Measurements from ENCODE around the gene GULP1.
"Not testable (repeated sequence)": the region's sequence is repeated elsewhere in the genome, so short reads cannot be mapped to it uniquely, and the experiment has no call there.

Gene GULP1

DNA sequence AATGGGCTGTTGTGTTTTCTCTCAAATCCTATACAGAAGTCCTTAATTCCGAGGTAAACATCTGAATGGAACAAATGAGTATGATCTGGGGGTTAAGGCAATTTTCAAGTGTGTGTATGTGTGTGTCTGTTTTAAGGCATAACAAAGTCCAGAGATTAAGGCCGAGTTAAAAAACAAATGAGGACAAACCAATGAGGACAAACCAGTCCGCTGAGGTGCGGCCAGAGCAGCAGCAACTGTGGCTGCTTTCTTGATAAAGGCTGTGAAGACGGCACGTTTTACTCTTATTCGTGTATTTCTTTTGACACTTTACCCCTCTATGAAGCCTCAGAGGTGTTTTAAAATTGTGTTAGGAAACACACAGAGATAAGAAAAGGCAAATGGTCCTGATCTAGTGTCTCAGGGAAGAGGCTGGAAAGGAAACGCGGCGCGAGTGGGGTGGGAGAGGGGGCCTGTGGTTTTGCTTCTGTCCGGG is 495 bp upstream of the GULP1 start:
- FAIRE-seq: no peak
- no peak for DNase-seq (ENCODE audit: extremely low spot score, insufficient read length, low read depth)

GRCh38 chr2:188292348-188293239 is 920 bp downstream of the GULP1 start:
- DNase-seq (ENCODE audit: extremely low spot score, insufficient read length, low read depth) (no peak), FAIRE-seq (no peak)

DNA sequence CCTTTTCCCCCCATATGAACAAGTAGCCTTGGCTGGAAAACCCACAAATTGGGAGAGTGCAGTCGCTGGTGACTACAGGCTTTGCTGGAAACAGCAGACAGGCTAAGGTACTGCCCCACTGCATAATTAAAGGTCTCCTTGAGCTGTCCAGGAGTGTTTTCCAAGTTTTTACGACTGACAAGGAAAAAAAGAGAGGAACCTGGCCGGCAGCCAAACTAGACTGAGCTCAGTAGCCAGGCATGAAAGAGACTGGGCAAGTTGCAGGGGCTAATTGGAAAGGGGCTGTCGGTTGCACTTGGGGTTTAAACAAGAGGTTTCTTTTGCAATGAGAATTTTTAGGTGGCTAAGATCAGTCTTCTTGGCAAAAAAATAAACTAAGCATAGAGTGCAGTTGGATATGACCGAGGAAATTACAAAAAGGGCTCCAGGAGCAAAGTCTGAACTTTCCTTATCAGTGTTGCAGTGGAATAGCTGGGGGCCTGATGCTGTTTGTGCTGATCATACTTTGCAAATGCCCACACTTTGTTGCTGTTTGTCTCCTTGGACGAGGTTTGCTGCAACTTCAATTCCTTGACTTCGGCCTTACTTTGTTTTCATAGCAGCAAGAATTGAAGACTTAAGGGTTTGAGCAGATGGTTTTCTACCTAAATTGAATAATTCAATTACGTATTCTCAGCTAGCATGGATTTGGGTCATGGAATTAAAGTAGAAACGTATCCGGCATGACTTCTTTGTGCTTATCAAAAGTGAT is 2.1 kb downstream of the GULP1 start:
- FAIRE-seq: no peak

DNA sequence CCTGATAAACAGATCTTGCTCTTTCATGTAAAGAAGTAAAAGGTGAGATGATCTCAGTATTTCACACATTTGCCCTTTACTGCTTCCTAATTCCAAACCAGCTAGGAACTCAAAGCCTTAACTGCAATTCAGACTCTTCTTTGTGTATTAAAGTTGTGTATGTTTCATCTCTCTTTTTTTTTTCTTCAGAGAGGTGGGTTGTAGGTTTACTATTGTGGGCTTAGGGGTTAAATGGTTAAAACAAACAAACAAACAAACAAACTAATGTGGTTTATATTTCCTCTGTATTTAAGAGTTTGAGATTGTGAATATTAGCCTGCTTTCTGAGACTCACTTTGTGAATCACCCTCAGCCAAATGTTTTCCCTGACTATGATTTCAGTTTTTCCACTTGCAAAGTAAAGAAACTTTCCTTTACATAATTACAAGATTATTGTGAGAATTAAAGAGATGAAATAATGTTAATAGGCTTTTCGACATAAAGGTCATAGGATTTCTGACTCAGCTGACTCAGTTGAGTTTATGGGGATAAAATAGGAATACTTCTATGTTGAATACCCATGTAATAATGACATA is 2.8 kb downstream of the GULP1 start:
- no peak for DNase-seq (ENCODE audit: extremely low spot score, insufficient read length, low read depth)
- FAIRE-seq: no peak

More for the DNA sequence above, 2.1 kb downstream of the GULP1 start:
- DNase-seq (ENCODE audit: extremely low spot score, insufficient read length, low read depth): no peak

- no peak for FAIRE-seq
- DNase-seq (ENCODE audit: extremely low spot score, insufficient read length, low read depth): no peak
These were observed 3.5 kb downstream of the GULP1 start for GRCh38 chr2:188295067-188295685.

GRCh38 chr2:188297978-188298377 is 6.3 kb downstream of the GULP1 start:
- DNase-seq (ENCODE audit: extremely low spot score, insufficient read length, low read depth) (no peak), FAIRE-seq (no peak)

- FAIRE-seq; DNase-seq (ENCODE audit: extremely low spot score, insufficient read length, low read depth): not testable (repeated sequence)
These were observed 7.3 kb downstream of the GULP1 start for GRCh38 chr2:188298937-188299371.

DNA sequence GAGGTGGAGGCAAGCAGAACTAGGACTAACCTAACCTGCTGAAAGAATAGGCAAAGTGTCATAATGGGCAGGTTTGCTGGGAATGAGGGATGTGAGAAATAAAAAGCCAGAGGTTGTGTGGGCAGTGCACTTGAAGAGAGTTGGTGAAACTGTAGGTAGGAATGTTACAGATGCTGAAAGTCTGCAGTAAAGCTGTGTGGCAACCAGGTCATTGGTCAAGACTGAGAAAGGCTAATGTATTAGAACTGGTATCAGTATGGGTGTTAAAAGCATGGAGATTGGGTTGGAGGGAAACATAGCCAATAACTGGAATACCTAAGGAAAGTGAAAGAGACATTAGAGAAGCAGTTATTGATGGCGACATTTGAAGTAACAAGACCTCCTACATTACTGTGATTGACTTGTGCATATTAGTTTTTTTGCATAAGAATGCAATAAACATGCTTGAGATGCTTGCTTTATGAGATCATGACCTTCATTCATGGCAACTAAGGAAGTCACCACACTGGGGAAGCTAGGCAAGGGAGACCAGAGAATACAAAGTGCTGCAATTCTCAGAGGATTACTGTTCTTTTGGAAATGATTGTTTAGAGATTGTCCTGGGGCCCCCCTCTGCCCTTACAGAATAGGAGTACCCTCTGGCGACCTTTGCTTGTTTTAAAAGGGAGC is 11.8 kb downstream of the GULP1 start:
- FAIRE-seq: no peak
- no peak for DNase-seq (ENCODE audit: extremely low spot score, insufficient read length, low read depth)

- no peak for DNase-seq (ENCODE audit: extremely low spot score, insufficient read length, low read depth)
- FAIRE-seq: no peak
These were observed 13.6 kb downstream of the GULP1 start for GRCh38 chr2:188305271-188305670.

DNA sequence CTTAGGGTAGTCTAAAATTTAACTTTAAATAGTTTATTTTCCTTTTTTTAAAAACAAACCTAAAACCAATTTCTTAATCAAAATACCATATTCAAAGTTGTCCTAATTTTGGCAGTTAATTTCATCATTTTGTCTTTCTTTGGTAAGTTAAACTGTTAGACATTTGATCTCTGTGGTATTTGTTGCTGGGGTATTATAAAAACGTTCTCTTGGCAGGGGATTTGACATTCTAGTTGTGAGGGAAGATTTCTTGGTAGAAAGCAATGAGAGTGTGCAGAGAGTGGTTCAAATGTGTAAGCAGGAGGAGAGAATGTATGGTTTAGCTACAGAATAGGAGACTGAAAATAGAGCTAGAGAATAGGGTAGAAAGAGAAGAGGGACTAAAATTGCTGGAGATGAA is 14.6 kb downstream of the GULP1 start:
- no peak for DNase-seq (ENCODE audit: extremely low spot score, insufficient read length, low read depth)
- no peak for FAIRE-seq

GRCh38 chr2:188307850-188308283 is 16.2 kb downstream of the GULP1 start:
- no peak for FAIRE-seq
- no peak for DNase-seq (ENCODE audit: extremely low spot score, insufficient read length, low read depth)

- FAIRE-seq (no peak), DNase-seq (ENCODE audit: extremely low spot score, insufficient read length, low read depth) (no peak)
These were observed 16.8 kb downstream of the GULP1 start for GRCh38 chr2:188308483-188308882.

DNA sequence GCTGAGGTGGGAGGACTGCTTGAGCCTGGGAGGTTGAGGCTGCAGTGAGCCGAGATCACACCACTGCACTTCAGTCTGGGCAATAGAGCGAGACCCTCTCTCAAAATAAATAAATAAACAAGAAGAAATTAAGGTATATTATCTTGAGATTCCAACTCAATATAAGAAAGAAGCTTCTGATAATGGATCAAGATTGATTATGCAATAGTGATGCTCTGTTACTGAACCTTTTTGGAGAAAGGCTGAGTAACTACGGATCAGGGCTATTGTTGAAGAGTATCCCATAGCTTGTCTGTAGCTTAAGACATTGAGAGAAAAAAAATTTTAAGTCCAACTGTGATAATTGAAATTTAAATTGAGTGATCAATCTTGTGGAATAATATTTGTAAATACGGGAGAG is 17.7 kb downstream of the GULP1 start:
- FAIRE-seq: no peak

GRCh38 chr2:188314314-188315054 is 22.8 kb downstream of the GULP1 start:
- no peak for FAIRE-seq
- no peak for DNase-seq (ENCODE audit: extremely low spot score, insufficient read length, low read depth)

More for the DNA sequence above, 17.7 kb downstream of the GULP1 start:
- DNase-seq (ENCODE audit: extremely low spot score, insufficient read length, low read depth): no peak

- DNase-seq (ENCODE audit: extremely low spot score, insufficient read length, low read depth) (no peak), FAIRE-seq (no peak)
These were observed 24.1 kb downstream of the GULP1 start for GRCh38 chr2:188315750-188316149.

GRCh38 chr2:188316342-188316741 is 24.7 kb downstream of the GULP1 start:
- no peak for FAIRE-seq
- DNase-seq (ENCODE audit: extremely low spot score, insufficient read length, low read depth): no peak

GRCh38 chr2:188316791-188317423 is 25.2 kb downstream of the GULP1 start:
- no peak for FAIRE-seq

DNA sequence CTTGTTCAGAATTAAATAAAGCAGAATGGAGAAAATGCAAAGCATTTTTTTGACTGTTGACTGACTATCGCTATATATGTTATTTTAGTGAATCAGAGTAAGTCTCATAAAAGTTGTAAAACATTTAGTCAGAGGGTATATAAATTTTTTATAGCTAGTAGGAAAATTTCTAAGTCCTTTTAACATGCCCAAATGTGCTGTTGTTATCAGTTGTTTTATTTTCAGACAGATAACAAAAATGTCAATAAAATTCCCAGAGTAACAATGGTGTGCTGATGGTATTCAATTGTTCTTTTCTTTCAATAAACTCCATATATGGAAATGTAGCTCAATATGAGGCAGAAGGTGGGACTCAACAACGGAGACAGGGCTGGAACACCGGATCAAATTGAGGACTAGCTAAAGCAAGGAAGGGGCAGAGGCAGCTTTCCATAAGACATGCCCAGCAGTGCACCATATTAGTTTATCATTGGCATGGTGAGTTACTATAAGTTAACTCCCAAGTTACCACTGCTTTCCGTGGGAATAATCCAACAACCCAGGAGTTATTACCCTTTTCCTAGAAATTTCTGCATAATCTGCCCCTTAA is 26.6 kb downstream of the GULP1 start:
- no peak for DNase-seq (ENCODE audit: extremely low spot score, insufficient read length, low read depth)
- no peak for FAIRE-seq

More at GRCh38 chr2:188316791-188317423, 25.2 kb downstream of the GULP1 start:
- DNase-seq (ENCODE audit: extremely low spot score, insufficient read length, low read depth): no peak
